ENCODE data around the gene FTO. TPM values are rescaled to one million over a fixed set of nuclear protein-coding genes. Genes with fewer than 3 reads are reported as not detected.

FTO gene
- total RNA-seq, 1 experiment from 2014 or later, result 78.3 TPM

DNA sequence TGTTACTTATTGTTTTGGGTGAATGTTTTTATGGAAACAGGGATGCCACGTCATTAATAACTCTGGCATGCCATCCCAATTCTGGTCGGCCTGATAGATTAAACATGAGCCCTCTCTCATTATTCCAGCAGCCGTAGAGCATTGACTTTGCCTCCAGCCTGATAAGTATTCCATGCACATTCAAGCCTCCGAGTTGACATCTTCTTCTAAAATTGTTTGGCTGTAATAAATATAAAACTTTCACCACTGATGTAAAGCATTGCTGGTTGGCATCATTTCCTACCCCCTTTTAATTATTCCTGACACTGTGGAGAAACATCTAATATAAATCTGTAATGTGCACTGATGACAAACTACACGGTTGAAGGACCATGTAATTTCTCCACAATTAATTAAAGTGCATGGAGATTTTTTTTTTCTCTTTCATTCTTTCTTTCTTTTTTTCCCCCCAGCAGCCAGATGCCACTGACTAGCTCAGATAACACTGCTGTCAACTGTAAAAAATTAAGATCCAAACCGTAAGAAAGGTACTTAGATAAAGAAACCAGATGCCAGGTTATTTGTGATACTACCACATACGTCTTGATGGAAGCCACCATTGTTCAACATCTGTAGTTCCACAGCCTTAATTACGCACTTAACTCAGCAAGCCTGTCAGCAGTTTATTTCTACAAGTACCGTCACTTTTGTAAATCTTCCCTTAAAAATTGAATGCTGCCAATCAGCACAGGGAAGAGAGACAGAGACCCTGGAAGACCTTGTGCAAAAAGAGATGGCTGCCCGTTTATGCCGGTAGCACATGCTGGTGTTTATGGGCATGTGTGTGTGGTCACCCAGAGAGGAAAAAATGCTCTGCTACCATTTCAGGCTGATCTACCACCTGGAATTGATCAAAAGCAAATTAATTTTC lies 344.9 kb downstream of the FTO start:
- no peak overlapping the region for H3K4me3 ChIP-seq (ENCODE audit: low read depth, low read length)
- no TSS peak for BruUV-seq (replicated peaks)
- no peaks in the 10 kb centered on the region for H3K27me3 ChIP-seq (replicated peaks; ENCODE audit: control insufficient read depth, insufficient read depth, low read length)
- H3K36me3 ChIP-seq (ENCODE audit: control insufficient read depth, insufficient read depth, low read length), result no peaks in the 10 kb centered on the region
- DNase-seq, result no peak
- POLR2A ChIA-PET, result no interaction called here
- Mint-ChIP-seq H3K27me3 (ENCODE audit: insufficient read depth, unreplicated experiment) (no peaks in the 10 kb centered on the region), H3K27ac (ENCODE audit: unreplicated experiment) (no peak overlapping the region), H3K9me3 (ENCODE audit: unreplicated experiment) (no peaks in the 10 kb centered on the region), H3K36me3 (ENCODE audit: insufficient read depth, unreplicated experiment) (no peaks in the 10 kb centered on the region), H3K4me3 (ENCODE audit: unreplicated experiment) (no peak overlapping the region), H3K4me1 (ENCODE audit: low read depth, unreplicated experiment) (no peaks in the 10 kb centered on the region)
- TF ChIP-seq CTCF (IDR thresholded peaks at IDR 0.05; ENCODE audit: insufficient read depth in 1 of 2, low read depth in 1 of 2, low read length in 1 of 2, severe bottlenecking in 1 of 2, unreplicated experiment in 1 of 2), result no peak
- H3K9me3 ChIP-seq, result no peaks in the 10 kb centered on the region
- no peaks in the 10 kb centered on the region for H3K4me1 ChIP-seq
- intact Hi-C loops (cut with micrococcal nuclease; ENCODE audit: unreplicated experiment), result no loop called here
- CTCF ChIA-PET, result no interaction called here

GRCh38 chr16:54049591-54050458 lies 345.9 kb downstream of the FTO start:
- DNase-seq, result no peak
- H3K9me3 ChIP-seq, result no peaks in the 10 kb centered on the region
- ChIA-PET POLR2A (no interaction called here), CTCF (no interaction called here)
- Mint-ChIP-seq H3K9me3 (ENCODE audit: unreplicated experiment) (no peaks in the 10 kb centered on the region), H3K27me3 (ENCODE audit: insufficient read depth, unreplicated experiment) (no peaks in the 10 kb centered on the region), H3K36me3 (ENCODE audit: insufficient read depth, unreplicated experiment) (no peaks in the 10 kb centered on the region), H3K4me1 (ENCODE audit: low read depth, unreplicated experiment) (no peaks in the 10 kb centered on the region), H3K4me3 (ENCODE audit: unreplicated experiment) (no peak overlapping the region), H3K27ac (ENCODE audit: unreplicated experiment) (no peak overlapping the region)
- no peak overlapping the region for H3K4me3 ChIP-seq (ENCODE audit: low read depth, low read length)
- no TSS peak for BruUV-seq (replicated peaks)
- H3K36me3 ChIP-seq (ENCODE audit: control insufficient read depth, insufficient read depth, low read length), result no peaks in the 10 kb centered on the region
- H3K4me1 ChIP-seq, result peaks cover under 1% of the 10 kb centered on the region
- no peaks in the 10 kb centered on the region for H3K27me3 ChIP-seq (replicated peaks; ENCODE audit: control insufficient read depth, insufficient read depth, low read length)
- no peak for TF ChIP-seq CTCF (IDR thresholded peaks at IDR 0.05; ENCODE audit: insufficient read depth in 1 of 2, low read depth in 1 of 2, low read length in 1 of 2, severe bottlenecking in 1 of 2, unreplicated experiment in 1 of 2)
- intact Hi-C loops (cut with micrococcal nuclease; ENCODE audit: unreplicated experiment), result no loop called here

DNA sequence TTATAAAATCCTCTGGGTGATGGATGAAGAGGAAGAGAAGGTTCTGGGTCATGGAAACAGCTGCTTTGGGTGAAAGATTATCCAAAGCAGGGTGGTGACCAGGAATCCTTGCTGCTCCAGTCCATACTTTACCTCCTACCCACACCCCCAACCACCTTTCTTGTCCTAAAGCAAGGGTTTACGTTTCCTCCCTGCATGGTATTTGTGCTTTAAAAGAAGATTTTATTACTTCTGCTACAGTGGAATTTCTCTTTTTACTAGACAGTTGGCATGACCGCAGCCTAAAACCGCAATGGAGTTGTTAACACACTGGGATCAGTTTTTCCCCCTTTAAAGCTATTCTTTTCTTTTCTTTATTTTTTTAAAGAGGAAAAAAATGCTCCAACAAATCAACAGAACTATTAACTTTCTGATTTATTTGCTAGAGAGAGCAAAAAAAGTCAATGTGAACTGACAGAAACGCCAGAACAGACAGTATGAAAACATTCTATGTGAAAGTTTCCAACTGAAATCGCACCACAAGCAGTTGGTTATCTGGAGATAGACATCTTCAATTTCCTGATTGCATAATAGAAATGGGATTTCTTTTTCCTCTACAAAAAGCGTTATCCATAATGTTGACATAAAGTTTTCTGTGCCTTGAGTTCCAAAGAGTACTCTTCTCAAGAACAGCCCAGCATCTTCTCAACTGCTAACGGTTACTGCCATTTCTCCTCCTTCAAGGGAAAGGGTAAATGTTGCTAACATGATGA lies 346.7 kb downstream of the FTO start:
- Histone ChIP-seq H3K27me3 (replicated peaks; ENCODE audit: control insufficient read depth, insufficient read depth, low read length) (no peaks in the 10 kb centered on the region), H3K9me3 (no peaks in the 10 kb centered on the region), H3K4me3 (ENCODE audit: low read depth, low read length) (no peak overlapping the region), H3K36me3 (ENCODE audit: control insufficient read depth, insufficient read depth, low read length) (no peaks in the 10 kb centered on the region), H3K4me1 (peaks cover 7% of the 10 kb centered on the region)
- H3K36me3 Mint-ChIP-seq (ENCODE audit: insufficient read depth, unreplicated experiment), result no peaks in the 10 kb centered on the region
- no peak for TF ChIP-seq CTCF (IDR thresholded peaks at IDR 0.05; ENCODE audit: insufficient read depth in 1 of 2, low read depth in 1 of 2, low read length in 1 of 2, severe bottlenecking in 1 of 2, unreplicated experiment in 1 of 2)
- H3K27me3 Mint-ChIP-seq (ENCODE audit: insufficient read depth, unreplicated experiment), result no peaks in the 10 kb centered on the region
- BruUV-seq (replicated peaks), result no TSS peak
- no peak for DNase-seq
- H3K9me3 Mint-ChIP-seq (ENCODE audit: unreplicated experiment), result no peaks in the 10 kb centered on the region
- no peak overlapping the region for H3K27ac Mint-ChIP-seq (ENCODE audit: unreplicated experiment)
- H3K4me3 Mint-ChIP-seq (ENCODE audit: unreplicated experiment), result no peak overlapping the region
- ChIA-PET CTCF (no interaction called here), POLR2A (no interaction called here)
- intact Hi-C loops (cut with micrococcal nuclease; ENCODE audit: unreplicated experiment), result no loop called here
- H3K4me1 Mint-ChIP-seq (ENCODE audit: low read depth, unreplicated experiment), result no peaks in the 10 kb centered on the region
